ENCODE data around the gene LIME1. TPM values are rescaled to one million over a fixed set of nuclear protein-coding genes. Genes with fewer than 3 reads are reported as not detected.

Gene LIME1
- total RNA-seq, 1 experiment from 2014 or later: 13.5 TPM

DNA sequence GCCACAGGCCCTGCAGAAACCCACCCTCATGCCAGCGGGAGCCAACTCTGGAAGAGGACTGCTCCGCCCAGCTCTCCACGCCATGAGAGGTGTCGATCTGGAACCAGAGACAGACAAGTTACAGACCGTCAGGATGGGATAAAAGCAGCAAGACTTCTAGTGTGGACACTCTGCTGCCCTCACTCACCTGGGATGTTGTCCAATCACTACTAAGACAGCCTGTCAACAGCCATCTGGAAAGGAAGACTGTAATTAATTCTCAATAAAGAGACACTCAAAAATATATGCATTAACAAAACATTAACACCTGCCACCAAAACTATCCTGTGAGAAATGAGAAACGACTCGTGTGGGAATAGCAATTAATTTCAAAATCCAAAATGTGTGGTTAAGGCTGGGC is 31.4 kb downstream of the LIME1 start:
- no peak overlapping the region for H3T11ph ChIP-seq (ENCODE audit: low read length)
- no peak overlapping the region for H3K4ac ChIP-seq (ENCODE audit: low read depth, low read length)
- Mint-ChIP-seq H3K27ac (no peak overlapping the region; a peak in 1 of 7 replicates), H3K4me1 (no peaks in the 10 kb centered on the region), H3K4me3 (no peak overlapping the region), H3K27me3 (ENCODE audit: low read depth) (no peaks in the 10 kb centered on the region; the same call in 1 of the 2 replicates), H3K36me3 (ENCODE audit: insufficient read depth in 1 of 3, low read depth in 3 of 3) (peaks cover 1 to 45% (median 31%) of the 10 kb centered on the region in 3 experiments; a peak in 5 of 7 replicates), H3K9me3 (no peaks in the 10 kb centered on the region)
- no peaks in the 10 kb centered on the region for H3K9me3 ChIP-seq (ENCODE audit: control insufficient read depth, low read depth, low read length)
- H2BK120ac ChIP-seq (ENCODE audit: low read depth, low read length, poor library complexity, severe bottlenecking): no peak overlapping the region
- no peak overlapping the region for H3K18ac ChIP-seq (ENCODE audit: insufficient read length, low read depth, low read length)
- H2BK5ac ChIP-seq (ENCODE audit: insufficient read length, low read length): no peak overlapping the region
- no peak overlapping the region for H4K5ac ChIP-seq (ENCODE audit: insufficient read length, low read depth, low read length)
- no peaks in the 10 kb centered on the region for H3K23me2 ChIP-seq (ENCODE audit: insufficient read length, low read depth, low read length, poor library complexity, severe bottlenecking)
- H3K27ac ChIP-seq (ENCODE audit: insufficient read length, low read depth, low read length): no peak overlapping the region
- TF ChIP-seq, protein P1, sequence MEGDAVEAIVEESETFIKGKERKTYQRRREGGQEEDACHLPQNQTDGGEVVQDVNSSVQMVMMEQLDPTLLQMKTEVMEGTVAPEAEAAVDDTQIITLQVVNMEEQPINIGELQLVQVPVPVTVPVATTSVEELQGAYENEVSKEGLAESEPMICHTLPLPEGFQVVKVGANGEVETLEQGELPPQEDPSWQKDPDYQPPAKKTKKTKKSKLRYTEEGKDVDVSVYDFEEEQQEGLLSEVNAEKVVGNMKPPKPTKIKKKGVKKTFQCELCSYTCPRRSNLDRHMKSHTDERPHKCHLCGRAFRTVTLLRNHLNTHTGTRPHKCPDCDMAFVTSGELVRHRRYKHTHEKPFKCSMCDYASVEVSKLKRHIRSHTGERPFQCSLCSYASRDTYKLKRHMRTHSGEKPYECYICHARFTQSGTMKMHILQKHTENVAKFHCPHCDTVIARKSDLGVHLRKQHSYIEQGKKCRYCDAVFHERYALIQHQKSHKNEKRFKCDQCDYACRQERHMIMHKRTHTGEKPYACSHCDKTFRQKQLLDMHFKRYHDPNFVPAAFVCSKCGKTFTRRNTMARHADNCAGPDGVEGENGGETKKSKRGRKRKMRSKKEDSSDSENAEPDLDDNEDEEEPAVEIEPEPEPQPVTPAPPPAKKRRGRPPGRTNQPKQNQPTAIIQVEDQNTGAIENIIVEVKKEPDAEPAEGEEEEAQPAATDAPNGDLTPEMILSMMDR (conservative IDR thresholded peaks at IDR 0.05): no peak
- no CpG with 5 or more reads among the region's 7 CpGs for WGBS (ENCODE audit: extremely low coverage, insufficient read length, low lambda C conversion rate)
- H3K23ac ChIP-seq (ENCODE audit: insufficient read length, low read depth, low read length): no peak overlapping the region
- H2BK12ac ChIP-seq (ENCODE audit: insufficient read length, low read depth, low read length): no peak overlapping the region
- H3K27me3 ChIP-seq (ENCODE audit: insufficient read depth, low read length): no peaks in the 10 kb centered on the region; the same call in 1 of the 2 replicates
- no peaks in the 10 kb centered on the region for H3K79me2 ChIP-seq (ENCODE audit: insufficient read depth, low read length)
- no peak for DNase-seq
- no peak overlapping the region for H3K9ac ChIP-seq (ENCODE audit: extremely low read depth, insufficient read length, low read length)
- H3K4me1 ChIP-seq (ENCODE audit: insufficient read depth, low read length): no peaks in the 10 kb centered on the region
- H2AFZ ChIP-seq (ENCODE audit: low read length): no peak overlapping the region
- H3K4me2 ChIP-seq (ENCODE audit: insufficient read depth, insufficient read length, low read length): no peak overlapping the region
- H2BK15ac ChIP-seq (ENCODE audit: low read depth, low read length): no peak overlapping the region
- no peak overlapping the region for H4K91ac ChIP-seq (ENCODE audit: insufficient read length, low read depth, low read length)
- no peaks in the 10 kb centered on the region for H3K79me1 ChIP-seq (ENCODE audit: insufficient read depth, low read depth, low read length, poor library complexity, severe bottlenecking)
- H4K8ac ChIP-seq (replicated peaks; ENCODE audit: insufficient read length, low read depth, low read length): no peak overlapping the region
- no peak overlapping the region for H2BK20ac ChIP-seq (ENCODE audit: low read depth, low read length, poor library complexity, severe bottlenecking)
- H2AK5ac ChIP-seq (ENCODE audit: insufficient read length, low read length): no peak overlapping the region
- no peak overlapping the region for H3K14ac ChIP-seq (ENCODE audit: insufficient read depth, low read length)
- no peaks in the 10 kb centered on the region for H4K20me1 ChIP-seq (ENCODE audit: control insufficient read depth, insufficient read depth, insufficient read length)
- H3K56ac ChIP-seq (ENCODE audit: insufficient read length, low read depth, low read length): no peak overlapping the region
